Measurements from ENCODE around the gene PPARGC1A.

- TF ChIP-seq, protein P1, sequence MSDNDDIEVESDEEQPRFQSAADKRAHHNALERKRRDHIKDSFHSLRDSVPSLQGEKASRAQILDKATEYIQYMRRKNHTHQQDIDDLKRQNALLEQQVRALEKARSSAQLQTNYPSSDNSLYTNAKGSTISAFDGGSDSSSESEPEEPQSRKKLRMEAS (IDR thresholded peaks at IDR 0.05): no peak
- TF ChIP-seq, protein P2, sequence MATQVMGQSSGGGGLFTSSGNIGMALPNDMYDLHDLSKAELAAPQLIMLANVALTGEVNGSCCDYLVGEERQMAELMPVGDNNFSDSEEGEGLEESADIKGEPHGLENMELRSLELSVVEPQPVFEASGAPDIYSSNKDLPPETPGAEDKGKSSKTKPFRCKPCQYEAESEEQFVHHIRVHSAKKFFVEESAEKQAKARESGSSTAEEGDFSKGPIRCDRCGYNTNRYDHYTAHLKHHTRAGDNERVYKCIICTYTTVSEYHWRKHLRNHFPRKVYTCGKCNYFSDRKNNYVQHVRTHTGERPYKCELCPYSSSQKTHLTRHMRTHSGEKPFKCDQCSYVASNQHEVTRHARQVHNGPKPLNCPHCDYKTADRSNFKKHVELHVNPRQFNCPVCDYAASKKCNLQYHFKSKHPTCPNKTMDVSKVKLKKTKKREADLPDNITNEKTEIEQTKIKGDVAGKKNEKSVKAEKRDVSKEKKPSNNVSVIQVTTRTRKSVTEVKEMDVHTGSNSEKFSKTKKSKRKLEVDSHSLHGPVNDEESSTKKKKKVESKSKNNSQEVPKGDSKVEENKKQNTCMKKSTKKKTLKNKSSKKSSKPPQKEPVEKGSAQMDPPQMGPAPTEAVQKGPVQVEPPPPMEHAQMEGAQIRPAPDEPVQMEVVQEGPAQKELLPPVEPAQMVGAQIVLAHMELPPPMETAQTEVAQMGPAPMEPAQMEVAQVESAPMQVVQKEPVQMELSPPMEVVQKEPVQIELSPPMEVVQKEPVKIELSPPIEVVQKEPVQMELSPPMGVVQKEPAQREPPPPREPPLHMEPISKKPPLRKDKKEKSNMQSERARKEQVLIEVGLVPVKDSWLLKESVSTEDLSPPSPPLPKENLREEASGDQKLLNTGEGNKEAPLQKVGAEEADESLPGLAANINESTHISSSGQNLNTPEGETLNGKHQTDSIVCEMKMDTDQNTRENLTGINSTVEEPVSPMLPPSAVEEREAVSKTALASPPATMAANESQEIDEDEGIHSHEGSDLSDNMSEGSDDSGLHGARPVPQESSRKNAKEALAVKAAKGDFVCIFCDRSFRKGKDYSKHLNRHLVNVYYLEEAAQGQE (IDR thresholded peaks at IDR 0.05; ENCODE audit: low read depth): no peak
- TF ChIP-seq EGR1 (IDR thresholded peaks at IDR 0.05) (no peak), EP300 (IDR thresholded peaks at IDR 0.05; ENCODE audit: borderline replicate concordance) (no peak), FOXM1 (IDR thresholded peaks at IDR 0.05; ENCODE audit: borderline replicate concordance, low read depth) (no peak), RAD21 (IDR thresholded peaks at IDR 0.05; ENCODE audit: low read depth) (no peak), YY1 (IDR thresholded peaks at IDR 0.05; ENCODE audit: low read depth) (no peak), TAF1 (IDR thresholded peaks at IDR 0.05; ENCODE audit: low read depth) (no peak), NFIC (IDR thresholded peaks at IDR 0.05) (no peak), ZBTB7A (IDR thresholded peaks at IDR 0.05; ENCODE audit: low read depth) (no peak)
- TF ChIP-seq, protein P3, sequence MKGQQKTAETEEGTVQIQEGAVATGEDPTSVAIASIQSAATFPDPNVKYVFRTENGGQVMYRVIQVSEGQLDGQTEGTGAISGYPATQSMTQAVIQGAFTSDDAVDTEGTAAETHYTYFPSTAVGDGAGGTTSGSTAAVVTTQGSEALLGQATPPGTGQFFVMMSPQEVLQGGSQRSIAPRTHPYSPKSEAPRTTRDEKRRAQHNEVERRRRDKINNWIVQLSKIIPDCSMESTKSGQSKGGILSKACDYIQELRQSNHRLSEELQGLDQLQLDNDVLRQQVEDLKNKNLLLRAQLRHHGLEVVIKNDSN (IDR thresholded peaks at IDR 0.05): no peak
These were observed 28.9 kb downstream of the PPARGC1A start for GRCh38 chr4:23860919-23861318.

Data from Ishikawa (cell line).